NCI-H2081 (cell line): ENCODE data around the gene SLC35A5.

Source experiments
- DNase-seq, 2 experiments: peaks; one replicate each; lab custom pipeline; 2025; lab: John Stamatoyannopoulos, UW

The SLC35A5 gene

DNA sequence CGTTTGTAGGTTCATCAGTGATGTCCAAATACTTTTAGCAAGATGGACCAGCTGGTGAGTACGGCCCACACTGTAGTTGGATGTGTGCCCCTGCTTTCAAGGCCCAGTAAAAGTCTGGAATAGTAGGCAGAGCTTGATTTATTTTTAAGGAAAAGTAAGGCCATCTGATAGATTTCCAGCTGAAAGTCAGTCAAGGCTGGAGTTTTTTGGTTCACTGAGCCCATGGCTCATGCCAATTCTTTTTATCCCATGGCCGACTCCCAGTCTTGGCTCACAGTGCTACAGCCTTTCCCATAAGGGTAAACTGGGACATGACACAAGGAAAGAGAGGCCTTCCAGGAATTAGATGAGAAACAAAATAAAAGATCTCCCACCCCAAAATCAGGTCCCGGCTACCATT lies 65.6 kb downstream of the SLC35A5 start:
- DNase-seq, result no peak

GRCh38 chr3:112627919-112628466 lies 66.1 kb downstream of the SLC35A5 start:
- DNase-seq, result peak; percentile 19 to 72

DNA sequence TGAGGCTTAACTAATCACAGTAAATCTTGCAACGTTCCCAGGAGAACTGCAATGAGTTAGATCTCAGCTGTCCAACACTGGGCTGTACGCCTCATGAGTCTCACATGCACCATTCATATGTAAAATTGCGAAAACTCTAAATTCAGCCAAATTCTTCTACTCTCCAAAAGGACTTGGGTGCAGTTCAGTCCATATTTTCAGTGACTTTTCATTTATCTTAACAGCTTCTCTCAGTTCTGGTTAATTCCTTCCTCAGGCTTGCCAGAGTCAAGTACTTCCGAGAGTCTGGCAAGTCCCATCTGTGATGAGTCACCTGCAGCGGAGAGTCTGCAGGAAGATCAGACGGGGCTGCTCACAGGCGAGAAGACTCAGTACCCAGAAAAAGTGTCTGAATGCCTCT lies 67.6 kb downstream of the SLC35A5 start:
- DNase-seq, result no peak

DNA sequence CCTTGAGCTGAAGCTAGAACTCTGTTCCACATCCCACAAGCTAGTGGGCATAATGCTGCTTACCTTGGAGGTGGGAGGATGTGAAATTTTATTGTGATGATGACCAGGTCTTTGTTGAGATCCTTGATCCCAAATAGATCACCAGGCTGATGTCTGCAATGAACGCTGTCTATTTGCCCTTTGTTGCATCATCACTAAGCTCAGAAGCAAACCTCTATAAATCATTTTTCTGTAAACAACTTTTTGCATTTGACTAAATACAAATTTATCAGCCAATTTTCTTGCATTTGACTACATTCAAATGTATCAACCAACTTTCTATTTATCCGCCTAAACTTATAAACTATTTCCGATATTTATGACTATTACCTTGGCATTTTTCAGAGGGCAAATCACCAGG lies 69.4 kb downstream of the SLC35A5 start:
- DNase-seq, result no peak

DNA sequence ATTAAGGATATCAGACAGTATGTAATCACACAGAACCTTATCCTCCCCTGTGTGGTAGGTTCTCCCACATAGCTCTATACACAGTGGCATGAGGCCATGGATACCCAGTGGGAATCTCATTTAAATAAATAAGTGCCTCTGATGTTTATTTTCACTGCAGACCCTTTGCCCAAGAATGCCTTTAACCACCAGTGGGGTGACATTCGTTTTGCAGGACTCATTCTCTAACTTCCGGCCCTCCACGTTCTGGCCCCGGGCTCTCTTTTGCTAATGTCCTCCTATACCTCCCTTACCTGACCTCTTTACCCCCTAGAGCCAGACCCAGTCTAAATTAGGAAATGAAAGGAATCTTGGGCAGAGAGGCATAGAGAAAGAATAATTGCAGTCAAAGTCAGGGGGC lies 70.8 kb downstream of the SLC35A5 start:
- no peak for DNase-seq

DNA sequence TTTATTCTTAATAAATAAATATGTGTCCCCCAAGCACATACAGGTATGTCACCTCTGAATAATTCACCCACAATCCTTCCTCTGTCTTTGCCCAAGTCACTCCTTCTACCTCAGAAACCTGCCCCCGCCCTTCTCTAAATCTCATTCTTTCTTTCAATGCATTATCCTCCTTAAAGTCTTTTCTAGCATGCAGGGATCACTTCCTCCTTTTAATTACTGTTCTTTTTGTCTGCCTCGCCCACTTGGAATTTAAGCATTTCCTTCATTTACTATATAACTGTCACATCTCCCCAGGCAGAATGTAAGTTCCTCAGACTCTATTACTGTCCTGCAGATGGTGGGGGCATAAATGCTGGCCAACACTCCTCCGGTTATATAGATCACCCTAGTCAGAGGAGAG lies 71.3 kb downstream of the SLC35A5 start:
- DNase-seq, result no peak

GRCh38 chr3:112633757-112634156 lies 71.9 kb downstream of the SLC35A5 start:
- peak; percentile 16 to 44 for DNase-seq

- peak in 1 of 2 experiments; percentile 27 for DNase-seq
Observed at GRCh38 chr3:112634786-112635541, 73.1 kb downstream of the SLC35A5 start.
